Fibroblast of villous mesenchyme (primary cell): ENCODE results near the gene CD164. TPM values are rescaled to one million over a fixed set of nuclear protein-coding genes. Genes with fewer than 3 reads are reported as not detected.

ENCODE experiments used
- DNase-seq: peaks from one replicate; pipeline ENCODE4 v3.0.0-alpha.2; 2010; ENCODE audit warnings: low read depth
- H3K4me3 ChIP-seq: 2 replicates; pipeline ENCODE4 v1.5.1; 2011; ENCODE audit warnings: low read depth, mild to moderate bottlenecking, low read length
- total RNA-seq: library from RNA; depleted of rRNA; stranded (reverse); fragments of >200 nt; gene quantifications from 2 replicates; pipeline ENCODE4 v1.2.3, GENCODE V29; 2012
- TF ChIP-seq, protein P1 (sequence below): IDR thresholded peaks from 2 replicates; pipeline ENCODE4 v1.5.1; 2012; ENCODE audit warnings: low read depth, mild to moderate bottlenecking, low read length; ENCODE audit not compliant: insufficient read depth

Gene CD164
- total RNA-seq, 1 donor: 167 TPM

GRCh38 chr6:109327491-109327890 lies 54.8 kb downstream of the CD164 start:
- TF ChIP-seq, protein P1, sequence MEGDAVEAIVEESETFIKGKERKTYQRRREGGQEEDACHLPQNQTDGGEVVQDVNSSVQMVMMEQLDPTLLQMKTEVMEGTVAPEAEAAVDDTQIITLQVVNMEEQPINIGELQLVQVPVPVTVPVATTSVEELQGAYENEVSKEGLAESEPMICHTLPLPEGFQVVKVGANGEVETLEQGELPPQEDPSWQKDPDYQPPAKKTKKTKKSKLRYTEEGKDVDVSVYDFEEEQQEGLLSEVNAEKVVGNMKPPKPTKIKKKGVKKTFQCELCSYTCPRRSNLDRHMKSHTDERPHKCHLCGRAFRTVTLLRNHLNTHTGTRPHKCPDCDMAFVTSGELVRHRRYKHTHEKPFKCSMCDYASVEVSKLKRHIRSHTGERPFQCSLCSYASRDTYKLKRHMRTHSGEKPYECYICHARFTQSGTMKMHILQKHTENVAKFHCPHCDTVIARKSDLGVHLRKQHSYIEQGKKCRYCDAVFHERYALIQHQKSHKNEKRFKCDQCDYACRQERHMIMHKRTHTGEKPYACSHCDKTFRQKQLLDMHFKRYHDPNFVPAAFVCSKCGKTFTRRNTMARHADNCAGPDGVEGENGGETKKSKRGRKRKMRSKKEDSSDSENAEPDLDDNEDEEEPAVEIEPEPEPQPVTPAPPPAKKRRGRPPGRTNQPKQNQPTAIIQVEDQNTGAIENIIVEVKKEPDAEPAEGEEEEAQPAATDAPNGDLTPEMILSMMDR: no peak
- DNase-seq: no peak

DNA sequence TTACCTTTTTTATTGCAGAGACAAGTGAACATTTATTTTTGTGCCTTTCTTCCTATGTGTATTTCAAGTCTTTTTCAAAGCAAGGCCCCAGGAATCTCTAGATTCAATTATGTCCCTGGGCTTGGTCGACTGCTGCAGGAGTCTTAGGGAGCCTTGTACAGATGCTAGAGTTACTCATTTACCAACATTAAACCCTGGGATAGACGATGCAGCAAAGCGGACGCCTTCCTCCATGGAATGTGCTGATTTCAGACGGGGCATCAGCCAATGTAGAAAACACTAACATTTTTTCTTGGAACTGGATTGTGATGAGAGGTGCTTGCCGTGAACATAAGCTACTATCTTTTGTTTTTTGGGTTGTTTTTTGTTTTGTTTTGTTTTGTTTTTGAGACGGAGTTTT lies 55.9 kb downstream of the CD164 start:
- DNase-seq: no peak
- H3K4me3 ChIP-seq: no peak overlapping the region
- TF ChIP-seq, protein P1: no peak

More at GRCh38 chr6:109327491-109327890, 54.8 kb downstream of the CD164 start:
- H3K4me3 ChIP-seq: no peak overlapping the region

DNA sequence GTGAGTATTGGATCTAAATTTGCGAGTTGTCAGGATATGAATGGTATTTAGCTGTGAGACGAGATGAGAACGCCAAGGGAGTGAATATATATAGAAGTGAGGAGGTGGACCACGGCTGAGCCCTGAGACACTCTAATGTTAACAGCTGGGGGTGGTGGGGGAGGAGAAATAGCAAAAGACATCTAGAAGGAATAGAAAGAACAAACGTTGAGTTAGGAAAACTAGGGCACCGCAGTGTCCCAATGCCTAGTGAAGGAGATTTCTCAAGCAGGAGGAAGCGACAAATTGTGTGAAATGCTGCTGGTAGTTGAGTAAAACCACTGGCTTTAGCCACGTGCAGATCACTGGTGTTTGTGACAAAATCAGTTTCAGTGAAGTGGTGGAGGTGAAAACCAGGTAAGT lies 56.9 kb downstream of the CD164 start:
- TF ChIP-seq, protein P1: no peak
- no peak overlapping the region for H3K4me3 ChIP-seq
- DNase-seq: no peak

- H3K4me3 ChIP-seq: no peak overlapping the region
- TF ChIP-seq, protein P1: no peak
- no peak for DNase-seq
Measured at GRCh38 chr6:109323241-109323640, 59.0 kb downstream of the CD164 start.

GRCh38 chr6:109322825-109323224 lies 59.4 kb downstream of the CD164 start:
- TF ChIP-seq, protein P1: no peak

DNA sequence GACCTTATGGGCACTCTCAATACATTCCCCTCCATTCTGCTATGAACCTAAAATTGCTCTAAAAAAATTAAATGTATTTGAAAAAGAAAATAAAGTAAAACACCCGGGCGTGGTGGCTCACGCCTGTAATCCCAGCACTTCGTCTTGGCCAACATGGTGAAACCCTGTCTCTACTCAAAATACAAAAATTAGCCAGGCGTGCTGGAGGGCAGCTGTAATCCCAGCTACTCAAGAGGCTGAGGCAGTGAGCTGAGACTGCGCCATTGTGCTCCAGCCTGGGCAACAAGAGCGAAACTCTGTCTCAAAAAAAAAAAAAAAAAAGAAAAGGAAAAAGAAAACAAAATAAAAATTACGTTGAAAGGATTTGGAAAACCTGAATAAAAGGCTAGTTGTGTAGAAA lies 60.5 kb downstream of the CD164 start:
- TF ChIP-seq, protein P1: no peak
- no peak overlapping the region for H3K4me3 ChIP-seq
- DNase-seq: no peak

More at GRCh38 chr6:109322825-109323224, 59.4 kb downstream of the CD164 start:
- DNase-seq: no peak
- H3K4me3 ChIP-seq: no peak overlapping the region

GRCh38 chr6:109320072-109320471 lies 62.2 kb downstream of the CD164 start:
- DNase-seq: no peak
- no peak overlapping the region for H3K4me3 ChIP-seq
- TF ChIP-seq, protein P1: no peak
